IMR-90 (cell line): ENCODE data around the gene KANSL1L. TPM values are rescaled to one million over a fixed set of nuclear protein-coding genes. Genes with fewer than 3 reads are reported as not detected.

ENCODE experiments used
- ATAC-seq: fragments of 200-7000 bp; cut with Tn5 transposase; 2 replicates; pipeline ENCODE4 v1.9.1; 2020; ENCODE audit warnings: low read depth, mild to moderate bottlenecking, moderate library complexity
- BruUV-seq: library from RNA; stranded (reverse); fragments of 400-500 nt; replicated peaks from 2 replicates; lab custom pipeline; 2021; lab: Mats Ljungman, UMichigan
- CTCF ChIA-PET: fragments of 300-600 bp; formaldehyde crosslinking; extraction: SDS; loops from one replicate; lab custom pipeline; 2021; ENCODE audit warnings: antibody characterized with exemption; lab: Yijun Ruan, JAX
- POLR2A ChIA-PET: fragments of 300-600 bp; sonication (Branson Sonifier 250); formaldehyde crosslinking; loops from one replicate; lab custom pipeline; 2022; ENCODE audit warnings: antibody characterized with exemption; ENCODE audit not compliant: unreplicated experiment; lab: Charles Lee
- DNase-seq: peaks from one replicate; pipeline ENCODE4 v3.0.0; 2013
- H2AFZ ChIP-seq: replicated peaks from 2 replicates; pipeline ENCODE3; 2013; ENCODE audit warnings: low read length, mild to moderate bottlenecking; ENCODE audit not compliant: poor library complexity
- H2AK5ac ChIP-seq: 2 replicates; pipeline ENCODE4 v1.6.1; 2013; ENCODE audit warnings: low read depth, low read length, inconsistent platforms
- H2AK9ac ChIP-seq: replicated peaks from 2 replicates; pipeline ENCODE3; 2013; ENCODE audit warnings: mild to moderate bottlenecking, low read depth, low read length, moderate library complexity; ENCODE audit not compliant: poor library complexity
- H2BK120ac ChIP-seq: 2 replicates; pipeline ENCODE4 v1.6.1; 2013; ENCODE audit warnings: low read depth, low read length, inconsistent platforms
- H2BK15ac ChIP-seq: 3 replicates; pipeline ENCODE4 v1.6.1; 2013; ENCODE audit warnings: low read depth, low read length, inconsistent platforms
- H2BK20ac ChIP-seq: 2 replicates; pipeline ENCODE4 v1.6.1; 2013; ENCODE audit warnings: low read depth, mild to moderate bottlenecking, inconsistent platforms, low read length, moderate library complexity
- H2BK5ac ChIP-seq: 2 replicates; pipeline ENCODE4 v1.6.1; 2013; ENCODE audit warnings: mild to moderate bottlenecking, low read depth, low read length, inconsistent platforms; ENCODE audit not compliant: poor library complexity, severe bottlenecking
- H3K14ac ChIP-seq: replicated peaks from 2 replicates; pipeline ENCODE4 v1.6.1; 2013; ENCODE audit warnings: low read depth, low read length, inconsistent platforms
- H3K18ac ChIP-seq: 2 replicates; pipeline ENCODE4 v1.6.1; 2013; ENCODE audit warnings: low read depth, low read length, control low read depth
- H3K23ac ChIP-seq: 2 replicates; pipeline ENCODE4 v1.6.1; 2013; ENCODE audit warnings: low read depth, low read length, inconsistent platforms
- H3K27ac ChIP-seq: 2 replicates; pipeline ENCODE4 v1.5.1; 2013; ENCODE audit warnings: mild to moderate bottlenecking, control low read depth, low read length; ENCODE audit not compliant: insufficient read depth
- H3K27me3 ChIP-seq: 2 replicates; pipeline ENCODE4 v1.6.1; 2013; ENCODE audit warnings: low read length; ENCODE audit not compliant: control insufficient read depth, insufficient read depth
- H3K36me3 ChIP-seq: 2 replicates; pipeline ENCODE4 v1.6.1; 2013; ENCODE audit warnings: low read length, mixed read lengths; ENCODE audit not compliant: control insufficient read depth, insufficient read depth
- H3K4ac ChIP-seq: 2 replicates; pipeline ENCODE4 v1.6.1; 2013; ENCODE audit warnings: low read depth, low read length, inconsistent platforms
- H3K4me1 ChIP-seq: 2 replicates; pipeline ENCODE4 v1.6.1; 2013; ENCODE audit warnings: low read length, mixed read lengths; ENCODE audit not compliant: control insufficient read depth, insufficient read depth
- H3K4me2 ChIP-seq: 2 replicates; pipeline ENCODE4 v1.6.1; 2013; ENCODE audit warnings: low read depth, mild to moderate bottlenecking, control low read depth, low read length, moderate library complexity
- H3K4me3 ChIP-seq: 2 replicates; pipeline ENCODE4 v1.5.1; 2013; ENCODE audit warnings: low read depth, mild to moderate bottlenecking, control low read depth, low read length, moderate library complexity; ENCODE audit not compliant: insufficient read depth
- H3K56ac ChIP-seq: 2 replicates; pipeline ENCODE4 v1.6.1; 2013; ENCODE audit warnings: low read length, inconsistent platforms; ENCODE audit not compliant: insufficient read depth; ENCODE audit errors: extremely low read depth
- H3K79me1 ChIP-seq, 2 experiments: 2 replicates each; pipeline ENCODE4 v1.6.1; 2013; ENCODE audit warnings: low read length in 2 of 2, inconsistent platforms in 1 of 2, low read depth in 1 of 2
- H3K9ac ChIP-seq: 2 replicates; pipeline ENCODE4 v1.6.1; 2013; ENCODE audit warnings: low read depth, low read length, control low read depth
- H3K9me1 ChIP-seq: 2 replicates; pipeline ENCODE4 v1.6.1; 2013; ENCODE audit warnings: low read length, inconsistent platforms; ENCODE audit not compliant: insufficient read depth
- H3K9me3 ChIP-seq: 2 replicates; pipeline ENCODE4 v1.6.1; 2013; ENCODE audit warnings: low read length; ENCODE audit not compliant: control insufficient read depth, insufficient read depth
- H4K20me1 ChIP-seq: 2 replicates; pipeline ENCODE4 v1.6.1; 2013; ENCODE audit warnings: low read length, inconsistent platforms; ENCODE audit not compliant: insufficient read depth
- H4K5ac ChIP-seq: 2 replicates; pipeline ENCODE4 v1.6.1; 2013; ENCODE audit warnings: mild to moderate bottlenecking, low read depth, low read length, control low read depth
- H4K8ac ChIP-seq, 2 experiments: 2 replicates each; pipeline ENCODE4 v1.6.1; 2013; ENCODE audit warnings: low read depth in 2 of 2, low read length in 2 of 2, control low read depth in 1 of 2, inconsistent platforms in 1 of 2
- H4K91ac ChIP-seq: 2 replicates; pipeline ENCODE4 v1.6.1; 2013; ENCODE audit warnings: low read depth, low read length, inconsistent platforms; ENCODE audit not compliant: insufficient read depth
- BHLHE40 ChIP-seq: fragments of 150-350 bp; IDR thresholded peaks from 2 replicates; pipeline ENCODE4 v1.6.1; 2016; ENCODE audit warnings: mild to moderate bottlenecking, low read depth, low read length
- CEBPB ChIP-seq: IDR thresholded peaks from 2 replicates; pipeline ENCODE4 v1.6.1; 2012; ENCODE audit warnings: low read depth, low read length, improper control_type of control experiment
- CHD1 ChIP-seq: IDR thresholded peaks from 2 replicates; pipeline ENCODE4 v1.6.1; 2012; ENCODE audit warnings: low read depth, low read length, improper control_type of control experiment
- CTCF ChIP-seq: conservative IDR thresholded peaks from 2 replicates; pipeline ENCODE4 v1.5.1; 2012; ENCODE audit warnings: mild to moderate bottlenecking, low read depth, low read length, improper control_type of control experiment
- ELK1 ChIP-seq: fragments of 150-350 bp; IDR thresholded peaks from 2 replicates; pipeline ENCODE4 v1.6.1; 2016; ENCODE audit warnings: low read depth, mild to moderate bottlenecking, low read length, moderate library complexity, borderline replicate concordance
- FOS ChIP-seq: fragments of 150-350 bp; IDR thresholded peaks from 2 replicates; pipeline ENCODE4 v1.6.1; 2016; ENCODE audit warnings: low read depth, low read length
- MAFK ChIP-seq: IDR thresholded peaks from 2 replicates; pipeline ENCODE4 v1.6.1; 2012; ENCODE audit warnings: low read depth, low read length, improper control_type of control experiment
- MAZ ChIP-seq: IDR thresholded peaks from 2 replicates; pipeline ENCODE4 v1.6.1; 2012; ENCODE audit warnings: low read depth, mild to moderate bottlenecking, low read length, improper control_type of control experiment, moderate library complexity, borderline replicate concordance
- MXI1 ChIP-seq: IDR thresholded peaks from 2 replicates; pipeline ENCODE4 v1.6.1; 2012; ENCODE audit warnings: low read depth, mild to moderate bottlenecking, low read length, moderate library complexity, borderline replicate concordance
- NFE2L2 ChIP-seq: fragments of 150-350 bp; IDR thresholded peaks from 2 replicates; pipeline ENCODE4 v1.6.1; 2016; ENCODE audit warnings: low read depth, mild to moderate bottlenecking, low read length
- POLR2A ChIP-seq: IDR thresholded peaks from 2 replicates; pipeline ENCODE4 v1.6.1; 2012; ENCODE audit warnings: mild to moderate bottlenecking, low read depth, low read length
- RAD21 ChIP-seq: IDR thresholded peaks from 2 replicates; pipeline ENCODE4 v1.6.1; 2012; ENCODE audit warnings: low read length, improper control_type of control experiment
- RCOR1 ChIP-seq: IDR thresholded peaks from 2 replicates; pipeline ENCODE4 v1.6.1; 2012; ENCODE audit warnings: mild to moderate bottlenecking, low read length, improper control_type of control experiment; ENCODE audit not compliant: insufficient replicate concordance
- RFX5 ChIP-seq: IDR thresholded peaks from 2 replicates; pipeline ENCODE4 v1.8.0; 2012; ENCODE audit warnings: low read depth, mild to moderate bottlenecking, low read length, moderate library complexity
- SMC3 ChIP-seq: fragments of 150-350 bp; IDR thresholded peaks from 2 replicates; pipeline ENCODE4 v1.6.1; 2016; ENCODE audit warnings: low read depth, mild to moderate bottlenecking, antibody characterized with exemption, low read length, moderate library complexity
- USF2 ChIP-seq: fragments of 150-350 bp; IDR thresholded peaks from 2 replicates; pipeline ENCODE4 v1.6.1; 2017; ENCODE audit warnings: mild to moderate bottlenecking, antibody characterized with exemption, low read length, low read depth
- WGBS, 2 experiments: methylation state at CpG; one replicate each; pipeline versions ENCODE4 v1.1.5 to v1.1.7; 2013; ENCODE audit warnings: missing lambda C conversion rate in 2 of 2; ENCODE audit not compliant: insufficient read length in 1 of 2; ENCODE audit errors: extremely low coverage in 2 of 2; 5-methylcytosine and 5-hydroxymethylcytosine counted together
- dilution Hi-C: fragments of 300-500 bp; cut with HindIII; formaldehyde crosslinking; loops from one replicate; pipeline ENCODE4 v1.14.3; 2018; ENCODE audit warnings: low sequenced_read_pairs; ENCODE audit not compliant: unreplicated experiment
- in situ Hi-C: fragments of 300-500 bp; cut with MboI; formaldehyde crosslinking; loops from 3 replicates; pipeline ENCODE4 v1.14.3; 2019; ENCODE audit warnings: low sequenced_read_pairs, inconsistent platforms, mixed read lengths
- intact Hi-C: fragments of 100-400 bp; cut with micrococcal nuclease; formaldehyde crosslinking; loops from 2 replicates; pipeline ENCODE4 v1.10.0; 2022
- polyA plus RNA-seq, 3 experiments: library from polyadenylated mRNA; depleted of rRNA; stranded (reverse); fragments of >200 nt; gene quantifications; 2 replicates each; pipeline ENCODE4 v1.2.3, GENCODE V29; 2012; ENCODE audit warnings: low replicate concordance in 1 of 3
- total RNA-seq: library from RNA; depleted of rRNA; stranded (reverse); fragments of >200 nt; gene quantifications from 2 replicates; pipeline ENCODE4 v1.2.3, GENCODE V29; 2012

KANSL1L gene
- total and polyA plus RNA-seq, 2 of the 4 experiments (the other 2 are of a cell fraction), result 3.1 to 7.2 TPM

- H2AK5ac ChIP-seq, result no peak overlapping the region
- ChIA-PET POLR2A (no interaction called here), CTCF (no interaction called here)
- dilution Hi-C loops (no loop called here), intact Hi-C loops (no loop called here), in situ Hi-C loops (no loop called here)
- no peak overlapping the region for H4K8ac ChIP-seq
- DNase-seq (no peak), ATAC-seq (no peak)
- H4K20me1 ChIP-seq, result no peaks in the 10 kb centered on the region
- H4K91ac ChIP-seq, result no peak overlapping the region
- no peaks in the 10 kb centered on the region for H3K36me3 ChIP-seq
- no peak overlapping the region for H2AFZ ChIP-seq
- H3K56ac ChIP-seq, result no peak overlapping the region
- no peak overlapping the region for H2BK5ac ChIP-seq
- H3K9ac ChIP-seq, result no peak overlapping the region
- H3K9me3 ChIP-seq, result no peaks in the 10 kb centered on the region
- H3K23ac ChIP-seq, result no peak overlapping the region
- no peak overlapping the region for H3K27ac ChIP-seq
- H2BK120ac ChIP-seq, result no peak overlapping the region
- H3K14ac ChIP-seq, result no peak overlapping the region
- no peak overlapping the region for H3K4me3 ChIP-seq
- no peaks in the 10 kb centered on the region; the same call in none of the 2 replicates for H3K27me3 ChIP-seq
- no peaks in the 10 kb centered on the region for H3K9me1 ChIP-seq
- no CpG with 5 or more reads among the region's 2 CpGs for WGBS, 2 experiments
- no peak overlapping the region for H2BK15ac ChIP-seq
- no peak overlapping the region for H2AK9ac ChIP-seq
- no peak overlapping the region for H3K4me2 ChIP-seq
- no peak overlapping the region for H4K5ac ChIP-seq
- H3K79me1 ChIP-seq, result no peaks in the 10 kb centered on the region
- no peak overlapping the region for H2BK20ac ChIP-seq
- no peak for TF ChIP-seq CHD1
- TF ChIP-seq MAFK, result no peak
- TF ChIP-seq MXI1, result no peak
- no peak for TF ChIP-seq ELK1
- TF ChIP-seq RFX5, result no peak
- TF ChIP-seq USF2, result no peak
- no peak for TF ChIP-seq NFE2L2
- TF ChIP-seq CEBPB, result no peak
- TF ChIP-seq CTCF, result no peak
- no peak for TF ChIP-seq RCOR1
- no peak for TF ChIP-seq SMC3
- TF ChIP-seq MAZ, result no peak
- no peak for TF ChIP-seq POLR2A
- TF ChIP-seq FOS, result no peak
- TF ChIP-seq RAD21, result no peak
- TF ChIP-seq BHLHE40, result no peak
- H3K4me1 ChIP-seq, result no peaks in the 10 kb centered on the region
- no peak overlapping the region for H3K18ac ChIP-seq
- no peak overlapping the region for H3K4ac ChIP-seq
- BruUV-seq, result no TSS peak
Observed at GRCh38 chr2:209986415-209986814, 184.8 kb downstream of the KANSL1L start.
